NCI-H1417 (cell line): Measurements from ENCODE around the gene CFAP61.

Source experiments
- DNase-seq, 3 experiments: peaks; one replicate each; lab custom pipeline; 2025; lab: John Stamatoyannopoulos, UW

CFAP61 gene

GRCh38 chr20:20273286-20273685, 221.0 kb downstream of the CFAP61 start:
- DNase-seq = no peak

DNA sequence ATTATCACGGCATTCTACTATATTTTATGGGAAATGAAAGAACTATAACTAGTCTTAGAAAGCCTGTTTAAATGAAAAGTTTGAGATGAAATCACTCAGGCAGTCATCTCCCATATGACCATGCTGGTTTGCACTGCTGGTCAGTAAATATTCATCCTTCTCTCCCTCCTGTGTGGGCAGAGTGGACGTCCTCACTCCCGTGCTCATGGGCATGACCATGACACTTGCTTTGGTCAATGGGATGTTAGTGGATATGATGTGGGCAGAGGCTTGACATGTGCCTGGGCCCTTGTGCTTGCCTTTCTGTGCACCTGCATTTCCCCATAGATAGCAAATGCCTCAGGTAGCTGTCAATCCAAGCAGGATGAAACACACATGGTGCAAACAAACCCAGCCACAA, 222.5 kb downstream of the CFAP61 start:
- DNase-seq = no peak

DNA sequence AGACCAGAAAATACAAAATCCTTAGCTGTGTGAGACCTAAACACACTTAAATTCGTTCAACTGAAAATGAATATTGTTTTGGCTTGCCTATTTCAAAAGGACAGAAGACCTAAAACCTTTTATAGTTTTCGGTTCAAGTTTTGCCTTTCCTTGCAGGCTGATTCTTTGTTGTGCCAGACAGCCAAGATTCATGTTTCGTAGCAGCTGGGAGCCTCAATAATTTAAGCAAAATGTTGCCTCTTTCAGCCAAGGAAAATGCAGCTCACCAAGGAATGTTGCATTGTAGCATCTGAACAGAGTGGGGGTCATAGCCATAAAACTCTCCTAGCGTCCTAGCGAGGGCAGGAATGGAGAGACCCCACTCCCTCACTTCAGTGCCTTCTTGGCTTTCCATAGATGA, 223.3 kb downstream of the CFAP61 start:
- no peak for DNase-seq

- peak; percentile 33 to 89 (median 79) for DNase-seq
Measured at GRCh38 chr20:20276811-20277530, 224.6 kb downstream of the CFAP61 start.

- peak in 1 of 3 experiments; percentile 30 for DNase-seq
Measured at GRCh38 chr20:20277894-20278335, 225.6 kb downstream of the CFAP61 start.

DNA sequence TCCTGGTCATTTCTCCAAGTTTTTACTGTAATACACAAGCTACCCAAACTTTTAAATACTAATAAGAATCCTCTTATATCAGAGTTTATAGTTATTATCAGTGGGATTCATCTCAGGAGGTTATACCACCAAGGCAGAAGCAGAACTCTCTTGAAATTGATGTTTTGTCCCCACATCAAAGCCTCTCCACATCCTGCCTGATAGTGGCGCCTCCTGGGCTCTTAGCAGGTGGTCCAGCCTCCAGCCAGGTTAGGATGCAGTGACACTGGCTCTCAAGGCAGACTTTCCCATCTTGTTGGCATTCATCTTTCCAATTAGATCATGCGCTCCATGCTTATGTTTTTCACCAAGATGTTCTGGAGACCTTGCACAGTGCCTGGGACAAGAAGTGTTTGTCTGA, 233.7 kb downstream of the CFAP61 start:
- DNase-seq = no peak

GRCh38 chr20:20289331-20289730, 237.0 kb downstream of the CFAP61 start:
- DNase-seq = no peak

DNA sequence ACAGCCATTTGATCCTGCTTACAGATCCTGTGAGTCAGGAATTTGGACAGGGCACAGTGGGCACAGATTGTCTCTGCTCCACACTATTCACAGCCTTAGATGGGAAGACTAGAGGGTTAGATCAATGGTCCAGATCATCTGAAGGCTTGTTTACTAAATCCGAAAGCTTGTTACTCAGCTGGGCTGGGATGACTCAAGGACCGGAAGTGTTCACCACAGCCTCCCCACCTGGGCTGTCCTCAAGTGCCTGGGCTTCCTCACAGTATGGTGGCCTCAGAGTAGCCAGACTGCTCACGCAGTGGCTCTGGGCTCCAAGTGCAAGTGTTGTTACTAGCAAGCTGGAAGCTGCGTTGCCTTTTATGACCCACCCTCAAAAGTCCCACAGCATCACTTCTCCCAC, 240.1 kb downstream of the CFAP61 start:
- no peak for DNase-seq

DNA sequence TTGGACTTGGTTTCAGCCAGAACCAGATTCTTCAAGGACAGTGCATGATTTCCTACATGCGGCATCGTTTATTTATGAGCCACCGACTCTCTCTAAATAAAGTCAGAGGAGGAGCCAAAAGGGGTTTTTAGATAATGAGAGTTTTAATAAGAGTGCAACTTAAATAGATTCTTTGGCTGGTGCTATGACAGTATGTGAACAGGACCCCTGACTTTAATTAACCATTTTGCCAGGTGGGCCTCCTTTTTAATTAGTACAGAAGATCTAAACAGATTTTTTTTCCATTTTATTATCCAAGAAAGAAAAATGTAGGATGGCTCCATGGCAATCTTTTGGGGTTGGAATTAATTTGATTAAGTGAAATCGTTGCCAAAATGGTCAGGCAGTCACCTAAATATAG, 240.8 kb downstream of the CFAP61 start:
- DNase-seq = no peak

DNA sequence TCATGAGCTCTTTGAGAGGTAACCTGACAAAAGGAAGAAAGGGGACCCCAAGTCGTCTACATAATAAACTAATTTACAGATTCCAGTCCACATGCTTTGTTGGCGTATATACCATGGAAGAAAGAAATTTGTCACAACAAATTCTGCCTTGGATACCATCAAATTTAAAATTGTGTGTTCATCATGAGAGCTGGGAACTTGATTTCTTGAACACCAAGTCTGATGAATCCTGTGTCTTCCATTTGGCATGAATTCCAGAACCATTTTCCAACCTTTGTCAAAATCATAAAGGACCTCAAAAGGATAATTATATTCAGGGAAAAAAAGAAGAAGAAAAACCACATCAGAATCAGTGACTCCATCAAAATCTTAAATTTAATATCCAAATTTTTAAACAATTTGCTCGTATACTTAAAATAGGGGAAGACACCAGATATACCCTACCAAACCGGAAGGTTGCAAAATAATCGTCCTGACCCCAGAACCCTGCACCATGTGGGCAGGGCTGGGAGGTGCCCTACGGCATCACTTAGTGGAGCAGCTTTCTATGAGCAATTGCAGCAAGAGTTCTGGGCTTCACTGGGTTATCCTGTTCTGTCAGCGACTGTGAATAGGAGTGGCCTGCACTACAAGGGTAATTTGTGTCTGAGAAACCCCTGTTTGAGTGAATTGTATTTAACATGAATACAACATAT, 241.5 kb downstream of the CFAP61 start:
- no peak for DNase-seq

GRCh38 chr20:20295621-20296498, 243.5 kb downstream of the CFAP61 start:
- no peak for DNase-seq

- DNase-seq = no peak
Measured at GRCh38 chr20:20297181-20297580, 244.8 kb downstream of the CFAP61 start.

- DNase-seq = no peak
Measured at GRCh38 chr20:20297752-20298151, 245.4 kb downstream of the CFAP61 start.

DNA sequence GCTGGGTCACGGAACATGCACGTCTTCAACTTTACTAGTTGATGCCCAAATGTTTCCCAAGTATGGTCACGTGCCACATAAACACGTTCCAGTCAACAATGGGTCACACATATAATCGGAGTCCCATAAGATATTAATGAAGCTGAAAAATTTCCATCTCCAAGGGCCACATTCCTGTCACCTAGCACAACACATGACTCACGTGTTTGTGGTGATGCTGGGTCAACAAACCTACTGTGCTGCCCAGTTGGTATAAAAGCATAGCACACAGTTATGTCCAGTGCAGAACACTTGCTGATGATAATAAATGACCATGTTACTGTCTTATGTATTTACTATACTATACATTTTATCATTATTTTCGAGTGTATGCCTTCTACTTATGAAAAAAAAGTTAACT, 247.6 kb downstream of the CFAP61 start:
- DNase-seq = no peak

- DNase-seq = peak in 1 of 3 experiments; percentile 46
Measured at GRCh38 chr20:20303320-20303719, 251.0 kb downstream of the CFAP61 start.

- DNase-seq = peak in 1 of 3 experiments; percentile 62
Measured at GRCh38 chr20:20303742-20304141, 251.4 kb downstream of the CFAP61 start.

DNA sequence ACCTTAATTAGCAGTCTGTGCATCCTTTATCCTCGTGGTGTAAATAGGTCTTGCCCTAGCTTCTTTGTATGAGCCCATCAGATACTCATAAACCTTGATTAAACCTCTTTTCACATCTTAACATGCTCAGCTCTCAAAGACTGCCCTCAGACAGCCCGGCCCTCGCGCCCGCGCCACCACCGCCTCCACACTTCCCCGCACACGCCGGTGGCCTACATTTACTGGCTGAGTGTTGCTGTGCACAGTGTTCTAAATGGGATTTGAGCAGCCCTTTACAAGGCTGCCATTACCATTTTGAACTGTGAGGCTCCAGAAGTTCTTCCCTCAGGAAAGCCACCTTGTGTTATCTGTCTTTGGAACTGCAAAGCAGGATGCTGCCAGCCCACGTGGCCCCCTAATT, 252.6 kb downstream of the CFAP61 start:
- DNase-seq = no peak

- DNase-seq = no peak
Measured at GRCh38 chr20:20312562-20312961, 260.2 kb downstream of the CFAP61 start.

- peak in 1 of 3 experiments; percentile 29 for DNase-seq
Measured at GRCh38 chr20:20317195-20317594, 264.9 kb downstream of the CFAP61 start.

- DNase-seq = peak in 1 of 3 experiments; percentile 29
Measured at GRCh38 chr20:20317621-20318364, 265.5 kb downstream of the CFAP61 start.

GRCh38 chr20:20318365-20319161, 266.2 kb downstream of the CFAP61 start:
- peak in 1 of 3 experiments; percentile 68 for DNase-seq
